ENCODE measurements around the gene UBE4A.

GRCh38 chr11:118341261-118341660 lies 18.1 kb upstream of the UBE4A start:
- TF ChIP-seq CREB1 (IDR thresholded peaks at IDR 0.05; ENCODE audit: low read depth) (no peak), SUZ12 (IDR thresholded peaks at IDR 0.05; ENCODE audit: unreplicated experiment) (no peak), EP300 (IDR thresholded peaks at IDR 0.05; ENCODE audit: borderline replicate concordance in 1 of 2, control insufficient read depth in 1 of 2, low read depth in 2 of 2, low read length in 2 of 2) (no peak), CREM (IDR thresholded peaks at IDR 0.05; ENCODE audit: low read depth) (no peak), NKRF (conservative IDR thresholded peaks at IDR 0.05) (no peak)
